GM21360 (cell line): ENCODE results near the gene BRINP1.

Source experiments
- ATAC-seq: cut with Tn5 transposase; IDR thresholded peaks from one replicate; pipeline ENCODE4 v1.9.1; 2021; ENCODE audit warnings: mild to moderate bottlenecking, moderate library complexity; ENCODE audit not compliant: unreplicated experiment

Gene BRINP1

DNA sequence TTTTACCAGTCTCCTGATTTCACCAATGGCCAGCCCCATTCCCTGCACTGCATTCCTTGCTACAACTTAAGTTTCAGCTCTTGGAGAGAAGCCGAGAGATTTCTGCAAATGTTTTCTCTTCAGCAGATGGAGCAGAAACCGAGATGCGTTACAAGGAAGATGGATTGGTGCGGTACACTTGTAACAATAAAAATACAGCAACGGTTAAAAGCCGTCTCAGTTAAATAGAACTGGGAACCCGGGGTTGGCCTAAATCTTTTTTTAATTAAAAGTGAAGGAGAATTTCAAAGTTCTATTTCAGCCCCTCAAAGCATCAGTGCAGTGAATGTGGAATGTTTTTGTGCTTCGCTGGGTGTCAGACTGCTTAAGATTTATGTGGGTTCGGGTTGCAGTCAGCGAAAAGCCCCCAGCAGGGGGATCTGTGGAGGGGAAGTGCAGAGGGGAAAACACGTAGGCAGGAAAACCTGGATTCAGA, 19.8 kb downstream of the BRINP1 start:
- ATAC-seq: no peak

DNA sequence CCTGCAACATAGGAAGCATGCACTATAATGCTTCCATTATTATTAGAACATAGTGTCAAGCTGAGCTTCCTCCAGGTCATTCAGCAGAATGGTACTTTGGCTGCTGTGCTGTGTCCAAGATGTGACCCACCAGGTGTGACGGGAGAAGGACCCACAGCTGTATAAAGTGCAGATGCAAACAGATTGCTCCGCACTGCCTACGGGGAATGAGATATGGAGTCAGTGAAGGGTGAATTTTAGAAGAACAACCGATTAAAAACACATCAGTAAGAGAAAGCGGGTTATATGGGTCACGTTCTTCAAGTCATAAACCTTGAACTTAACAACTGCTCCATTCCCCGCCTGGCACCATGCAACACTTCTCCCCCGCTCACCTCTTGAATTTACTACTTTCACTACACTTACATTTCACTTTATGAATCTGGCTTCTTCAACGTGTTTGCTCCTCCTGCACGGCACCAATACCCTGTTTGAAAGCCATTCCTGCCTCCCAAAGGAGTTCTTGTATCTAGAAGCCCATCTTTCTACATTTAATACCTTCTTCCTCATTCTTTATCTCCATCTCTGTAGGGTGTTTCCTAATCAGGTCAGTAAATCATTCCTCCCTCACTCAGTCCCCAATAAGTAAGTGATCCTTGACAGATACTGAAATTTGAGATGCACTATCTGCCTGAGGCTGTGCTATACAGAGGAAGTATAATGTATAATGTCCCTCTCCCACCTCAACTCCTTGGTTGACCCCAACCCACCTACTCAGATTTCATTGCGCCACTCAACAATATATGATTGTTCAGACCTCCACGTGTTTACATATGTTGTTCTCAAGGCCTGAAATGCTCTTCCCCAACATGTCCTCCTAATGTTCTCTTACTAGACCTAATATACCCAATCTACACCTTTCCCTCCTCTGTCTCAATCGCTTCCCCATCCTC, 25.9 kb downstream of the BRINP1 start:
- ATAC-seq: no peak

DNA sequence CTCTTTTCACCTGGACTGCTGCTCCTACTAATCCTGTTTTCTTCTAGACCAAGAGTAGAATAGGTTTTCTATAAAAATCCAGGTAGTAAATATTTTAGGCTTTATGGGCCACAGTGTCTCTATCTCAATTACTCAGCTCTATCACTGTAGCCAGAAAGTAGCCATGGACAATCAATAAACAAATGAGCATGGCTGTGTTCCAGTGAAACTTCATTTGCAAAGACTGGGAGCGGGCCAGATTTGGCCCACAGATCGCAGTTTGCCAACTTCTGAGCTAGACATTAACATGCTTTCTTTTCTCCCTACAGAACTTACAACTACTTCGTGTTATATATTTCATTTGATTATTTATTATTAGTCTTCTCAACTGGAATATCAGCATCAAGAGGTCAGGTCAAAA, 30.2 kb downstream of the BRINP1 start:
- no peak for ATAC-seq

DNA sequence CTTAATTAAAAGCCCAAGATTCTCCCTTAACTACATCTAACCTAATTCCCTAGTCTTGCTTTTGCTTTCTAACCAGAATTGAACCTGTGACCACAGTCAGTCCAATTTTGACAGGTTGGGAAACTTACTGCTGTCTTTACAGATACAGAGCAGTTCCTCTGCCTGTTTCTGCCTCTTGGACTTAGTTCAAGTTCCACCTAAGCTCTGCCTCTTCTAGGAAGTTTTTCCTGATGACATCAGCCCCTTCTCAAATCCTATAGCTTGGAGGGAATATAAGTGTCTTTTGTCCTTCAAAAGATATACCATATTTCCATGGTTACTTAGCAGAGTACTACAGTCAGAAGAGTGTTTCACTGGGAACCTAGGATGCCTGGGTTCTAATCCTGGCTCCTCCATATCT, 31.7 kb downstream of the BRINP1 start:
- ATAC-seq: no peak

DNA sequence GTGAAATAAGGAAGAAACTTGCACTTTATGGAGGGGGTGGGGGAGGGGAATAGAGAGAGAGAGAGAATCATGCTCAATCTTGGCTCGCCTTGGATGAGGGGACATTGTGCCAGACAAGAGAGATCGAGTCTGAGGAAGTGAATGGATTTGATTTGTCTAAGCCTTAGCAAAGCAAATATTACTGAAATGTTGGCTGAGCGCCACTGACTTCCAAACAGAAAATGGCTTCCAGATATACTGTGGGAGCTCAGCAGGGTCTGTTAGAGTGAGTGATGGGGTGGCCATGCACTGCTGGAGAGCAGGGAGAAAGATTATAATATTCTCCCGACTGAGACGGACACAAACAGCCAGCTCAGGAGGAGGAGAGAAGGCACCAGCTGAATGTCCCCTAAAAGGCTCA, 34.5 kb downstream of the BRINP1 start:
- ATAC-seq: no peak

DNA sequence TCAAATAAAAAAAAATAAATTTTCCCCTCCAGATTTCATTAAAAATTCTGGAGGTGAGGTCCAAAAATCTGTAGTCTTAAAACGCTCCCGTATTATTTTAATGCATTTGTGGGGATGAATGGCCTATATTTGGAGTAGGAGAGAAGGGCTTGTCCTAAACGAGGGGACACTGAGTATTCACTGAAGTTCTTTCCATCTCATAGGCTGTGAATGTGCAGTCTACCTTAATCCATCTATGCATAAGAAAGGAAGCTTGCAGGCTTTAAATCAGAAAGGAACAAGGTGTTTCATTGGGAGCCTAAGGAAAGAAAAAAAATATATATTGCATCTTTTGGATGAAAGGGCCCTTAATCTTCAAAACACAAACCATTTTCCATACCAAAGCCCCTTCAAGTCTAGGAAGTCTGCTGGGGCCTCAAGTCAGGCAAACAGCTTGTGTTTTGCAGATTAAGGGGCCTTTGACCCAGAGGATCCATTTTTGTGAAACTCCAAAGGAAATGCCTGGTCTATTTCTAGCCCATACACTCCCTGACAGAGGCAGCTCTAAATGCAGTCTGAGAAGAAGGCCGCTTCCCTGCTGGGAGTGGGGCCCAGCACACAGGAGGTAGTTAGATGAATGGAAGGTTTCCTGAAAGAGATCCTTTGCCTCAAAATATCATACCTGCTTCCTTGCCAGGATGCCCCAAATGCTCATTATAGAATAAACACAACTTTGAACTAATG, 35.6 kb downstream of the BRINP1 start:
- no peak for ATAC-seq

DNA sequence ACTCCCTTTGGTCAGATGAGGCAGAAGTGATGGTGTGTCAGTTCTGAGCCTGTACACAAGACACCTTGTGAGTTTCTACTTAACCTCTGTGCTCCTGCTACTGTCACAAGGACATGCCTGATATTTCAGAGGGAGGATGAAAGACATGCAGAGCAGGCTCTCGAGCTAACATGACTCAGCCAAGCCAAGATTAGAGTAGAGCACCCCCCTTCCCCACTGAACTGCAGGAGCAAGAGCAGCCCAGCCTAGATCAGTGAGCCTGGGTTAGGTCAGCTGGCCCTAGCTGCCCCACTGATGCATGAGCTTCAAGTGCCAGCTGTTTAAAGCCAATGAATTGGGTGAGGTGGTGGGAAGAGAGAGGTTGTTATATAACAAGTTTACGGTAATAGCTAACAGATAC, 36.7 kb downstream of the BRINP1 start:
- no peak for ATAC-seq

DNA sequence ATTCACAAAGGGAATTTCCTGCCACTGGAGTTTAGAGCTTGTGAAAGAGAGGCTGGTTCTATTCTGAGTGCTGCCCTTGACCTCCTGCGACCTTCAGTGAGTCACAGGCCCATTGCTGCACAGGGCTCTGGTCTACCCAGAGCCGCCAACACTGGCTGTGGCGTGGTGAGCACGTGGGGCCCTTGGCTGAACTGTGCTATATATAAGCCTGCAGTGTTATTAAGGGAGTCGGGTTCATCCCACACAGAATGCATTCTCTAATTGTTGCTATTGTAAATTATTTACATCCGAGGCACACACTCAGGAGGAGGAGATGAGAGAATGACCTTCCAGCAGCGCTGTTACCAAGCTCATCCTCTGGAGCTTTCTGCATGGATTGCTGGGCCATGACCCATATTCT, 47.1 kb downstream of the BRINP1 start:
- ATAC-seq: no peak

DNA sequence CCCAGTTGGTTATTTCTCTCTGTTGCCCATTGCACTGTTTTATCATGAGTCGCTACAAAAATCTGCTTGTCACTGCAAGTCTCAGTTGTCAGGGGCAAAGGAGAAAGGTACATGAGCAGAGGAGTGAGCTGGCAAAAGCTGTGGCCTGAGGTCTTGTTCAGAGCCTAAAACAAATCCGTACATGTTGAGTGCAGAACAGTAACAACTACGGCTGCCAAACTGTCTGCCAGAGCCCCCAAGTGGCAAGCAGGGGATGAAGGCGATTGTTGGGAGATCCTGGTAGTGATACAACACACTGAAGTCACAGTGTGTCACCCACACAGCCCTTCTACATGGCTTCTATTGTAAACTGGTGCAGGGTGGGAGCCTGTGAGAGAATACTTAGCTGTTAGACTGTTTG, 50.9 kb downstream of the BRINP1 start:
- ATAC-seq: no peak

DNA sequence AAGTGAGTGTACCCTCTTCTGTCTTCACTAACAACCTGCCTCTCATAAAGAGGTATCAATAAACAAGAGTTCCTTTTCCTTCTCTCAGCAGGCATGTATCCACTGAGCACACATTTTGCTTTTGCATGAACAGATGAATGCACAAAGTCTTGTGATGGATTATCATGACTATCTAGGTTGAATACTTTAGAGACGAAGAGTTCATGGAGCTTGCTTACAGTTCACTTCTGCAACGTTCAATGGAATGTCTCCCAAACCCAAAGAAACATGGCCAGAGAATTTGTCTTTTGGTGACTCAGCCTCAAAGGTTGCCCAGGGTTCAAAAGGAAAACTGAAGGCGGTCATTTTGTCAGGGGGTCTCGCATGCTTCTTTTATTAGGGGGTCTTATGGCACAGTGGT, 55.4 kb downstream of the BRINP1 start:
- no peak for ATAC-seq

DNA sequence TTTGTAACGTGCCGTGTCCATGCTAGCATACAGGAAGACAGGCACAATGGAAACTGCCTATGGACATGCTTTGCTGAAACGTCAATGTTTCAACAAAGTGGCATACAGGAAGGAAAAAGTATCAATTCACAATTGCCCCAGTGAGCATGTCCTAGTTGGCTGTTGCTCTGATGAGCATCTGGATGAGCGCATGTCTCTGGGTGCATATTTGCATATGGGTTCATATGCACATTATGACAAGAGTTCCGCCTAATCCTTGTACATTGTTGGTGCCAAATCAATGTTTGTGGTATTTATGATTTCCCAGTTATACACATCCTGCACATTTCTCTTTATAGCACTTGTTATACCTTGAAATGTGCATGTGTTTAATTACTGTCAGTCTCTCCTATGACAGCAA, 58.5 kb downstream of the BRINP1 start:
- no peak for ATAC-seq

DNA sequence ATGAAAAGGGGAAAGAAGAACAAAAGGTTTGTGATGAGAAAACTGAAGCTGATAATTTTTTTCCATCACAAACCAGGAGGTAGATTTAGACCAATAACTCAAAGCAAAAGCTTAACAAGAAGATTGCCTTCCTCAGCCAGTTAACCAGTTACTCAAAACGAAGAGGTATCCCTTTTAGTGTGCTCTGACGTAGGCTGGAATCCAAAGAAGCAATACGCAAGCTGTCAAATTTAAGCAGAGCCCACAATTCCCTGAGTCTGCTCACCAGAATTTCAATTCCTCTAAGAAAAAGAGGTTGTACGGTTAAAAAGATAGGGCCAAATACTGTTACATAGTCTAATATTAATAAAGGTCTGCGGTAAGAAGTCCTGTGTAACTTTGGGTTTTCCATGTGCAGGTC, 61.8 kb downstream of the BRINP1 start:
- ATAC-seq: no peak

DNA sequence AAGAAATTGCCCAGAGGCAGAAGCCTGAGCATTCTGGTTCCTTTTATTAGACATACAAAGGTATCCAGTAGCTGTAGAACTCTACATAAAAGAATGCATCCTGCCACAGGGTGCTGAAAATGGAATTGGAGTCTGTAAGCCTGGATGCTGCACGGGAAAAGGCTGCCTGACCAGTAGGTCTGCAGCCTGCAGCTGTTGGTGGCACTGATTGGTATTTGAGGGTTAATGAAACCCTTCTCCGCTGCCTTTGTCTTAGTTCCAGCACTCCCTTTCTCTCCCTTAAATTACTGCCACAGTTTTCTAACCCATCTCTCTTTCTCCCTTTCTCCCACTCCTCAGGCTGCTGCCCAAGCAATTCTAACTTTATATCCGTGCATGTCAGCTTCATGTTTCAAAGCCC, 64.7 kb downstream of the BRINP1 start:
- ATAC-seq: no peak

DNA sequence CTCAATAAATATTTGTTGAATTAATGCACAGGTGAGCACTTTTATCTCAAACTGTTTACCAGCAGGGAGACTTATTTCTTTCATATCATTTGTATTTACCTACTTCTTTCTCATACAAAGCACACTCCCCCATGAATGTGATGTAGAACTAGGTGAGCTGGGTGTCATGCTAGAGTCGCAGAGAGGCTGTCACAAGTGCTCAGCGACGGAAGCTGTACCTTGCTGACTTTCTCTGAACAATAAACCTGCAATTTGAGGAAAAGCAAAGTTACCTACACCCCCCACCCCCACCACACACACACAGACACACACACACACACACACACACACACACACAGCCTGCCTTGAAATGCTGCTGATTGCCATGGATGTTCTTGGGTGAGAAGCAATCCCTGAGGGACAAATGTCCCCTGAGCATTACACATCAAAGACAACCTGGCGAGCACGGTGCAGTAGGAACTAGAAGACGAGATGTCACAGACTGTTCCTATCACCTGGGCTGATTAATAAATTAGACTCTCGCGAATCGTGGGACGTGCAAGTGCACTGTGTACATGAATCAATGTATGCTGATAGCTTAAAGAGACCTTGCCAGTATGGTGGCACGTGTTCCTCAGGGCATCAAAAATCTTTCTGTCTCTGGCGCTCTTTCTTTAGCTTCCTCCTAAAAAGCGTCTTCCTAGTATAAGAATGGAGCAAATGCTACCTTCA, 66.1 kb downstream of the BRINP1 start:
- ATAC-seq: no peak

DNA sequence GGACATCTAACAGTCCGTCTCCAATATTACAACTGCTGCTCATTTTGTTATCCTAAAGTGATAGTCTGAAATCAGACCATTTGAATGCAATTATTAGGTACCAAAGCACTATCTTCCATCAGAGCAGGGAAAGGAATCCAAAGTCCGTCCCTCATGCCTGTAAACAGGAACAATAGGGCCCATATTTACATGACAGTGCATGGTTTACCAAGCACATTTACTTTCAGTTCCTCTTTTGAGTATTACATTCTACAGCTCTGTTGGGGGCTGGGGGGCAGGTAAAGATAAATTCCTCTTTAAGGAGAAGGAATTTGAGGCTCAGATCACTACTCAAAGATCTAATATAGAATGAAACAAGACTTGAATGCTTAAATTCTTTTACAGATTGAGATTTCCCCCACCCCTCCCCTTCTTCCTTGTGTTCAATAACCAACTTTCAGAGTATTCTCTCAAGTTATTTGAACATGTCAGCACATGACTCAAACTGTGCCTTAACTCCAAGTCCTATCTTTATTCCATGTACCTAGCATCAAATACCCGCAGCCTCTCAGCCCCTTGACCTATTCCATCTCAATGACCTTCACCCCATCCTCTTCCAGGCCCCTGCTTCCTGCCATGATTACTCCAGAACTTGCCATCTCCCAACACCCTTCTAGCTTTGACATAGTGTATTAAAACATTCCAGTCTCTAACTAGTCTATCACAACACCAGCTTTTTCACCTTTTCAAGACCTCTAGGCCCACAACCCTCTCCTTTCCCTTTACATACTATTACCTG, 71.0 kb downstream of the BRINP1 start:
- peak; percentile 98 for ATAC-seq

DNA sequence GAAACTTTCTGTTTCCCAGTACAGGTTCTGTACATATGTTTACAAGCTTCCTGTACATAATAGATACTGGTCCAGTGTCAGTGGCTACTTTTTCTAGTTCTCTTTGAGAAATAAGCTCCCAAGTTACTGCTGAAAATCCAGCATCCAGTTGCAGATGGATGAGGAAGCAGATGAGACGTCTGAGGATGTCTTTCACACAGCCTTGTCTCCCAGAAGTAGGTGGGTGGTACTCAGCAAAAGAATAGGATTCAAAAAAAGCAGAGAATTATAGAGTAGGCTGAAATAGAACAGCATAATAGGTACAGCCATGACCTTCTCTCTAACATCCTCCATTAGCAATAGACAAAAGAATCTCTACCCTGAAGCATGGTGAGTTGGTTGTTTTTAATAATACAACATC, 77.7 kb downstream of the BRINP1 start:
- ATAC-seq: no peak

DNA sequence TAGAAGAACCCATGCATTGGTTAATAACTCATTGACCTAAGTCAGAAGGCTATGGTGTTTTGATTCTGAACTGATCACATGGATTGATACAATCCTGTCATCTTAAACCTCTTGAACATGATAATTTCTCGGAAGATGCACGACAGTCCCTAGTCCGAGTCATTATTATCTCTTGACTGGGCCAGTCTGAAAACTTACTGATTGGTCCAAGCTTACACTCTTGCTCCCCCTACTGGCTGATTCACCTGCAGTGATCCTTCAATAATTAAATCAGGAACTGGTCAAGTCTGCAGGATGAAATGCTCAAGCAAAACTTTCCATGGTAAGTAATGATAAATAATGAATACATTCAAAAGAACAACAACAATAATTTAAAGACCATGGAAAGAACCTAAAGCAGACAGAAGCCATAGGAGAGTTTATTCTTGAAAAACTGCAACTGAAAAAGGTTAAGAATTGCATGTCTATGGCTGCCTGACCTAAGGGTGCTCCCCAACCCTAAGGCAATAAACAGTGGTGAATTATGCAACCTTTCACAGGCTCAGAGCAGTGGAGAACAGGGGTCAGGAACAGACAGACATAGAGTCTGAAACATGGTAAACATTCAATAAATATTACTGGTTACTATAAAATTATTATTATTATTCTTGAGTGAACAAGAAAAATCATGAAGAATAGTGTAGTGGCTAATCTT, 79.3 kb downstream of the BRINP1 start:
- peak; percentile 93 for ATAC-seq

DNA sequence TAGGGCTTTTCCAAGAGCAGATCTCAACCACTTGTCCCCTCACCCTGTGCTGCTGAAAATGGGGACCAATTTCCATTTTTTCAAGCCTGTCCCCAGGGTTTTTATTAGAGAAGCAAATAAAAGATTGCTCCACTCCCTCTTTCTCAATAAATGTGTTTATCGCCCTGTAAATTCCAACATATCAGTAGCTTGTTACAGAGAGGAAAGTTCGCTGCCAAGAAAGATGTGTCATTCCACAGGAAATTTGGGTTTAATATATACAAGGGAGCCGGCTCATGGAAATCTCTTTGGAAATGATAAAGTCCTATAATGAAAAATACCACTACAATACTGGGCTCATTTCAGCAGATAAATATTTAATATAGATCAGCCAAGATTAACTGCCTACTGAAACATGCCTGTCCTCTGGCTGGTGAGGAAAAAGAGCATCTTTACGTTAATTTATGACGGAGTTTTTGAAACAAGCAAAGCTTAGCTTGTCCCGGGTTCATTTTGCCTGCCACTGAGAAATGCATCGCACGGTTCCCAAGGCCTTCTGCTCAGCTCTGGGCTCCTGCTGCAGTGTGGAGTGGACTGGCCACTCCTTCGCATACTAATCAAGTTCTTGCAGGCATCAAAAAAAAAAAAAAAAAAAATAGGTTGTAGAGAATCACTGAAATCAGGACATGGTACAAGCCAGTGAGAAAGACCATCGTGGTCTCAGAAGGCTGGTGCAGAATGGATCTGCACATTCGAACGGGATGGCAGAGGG, 84.5 kb downstream of the BRINP1 start:
- ATAC-seq: no peak

DNA sequence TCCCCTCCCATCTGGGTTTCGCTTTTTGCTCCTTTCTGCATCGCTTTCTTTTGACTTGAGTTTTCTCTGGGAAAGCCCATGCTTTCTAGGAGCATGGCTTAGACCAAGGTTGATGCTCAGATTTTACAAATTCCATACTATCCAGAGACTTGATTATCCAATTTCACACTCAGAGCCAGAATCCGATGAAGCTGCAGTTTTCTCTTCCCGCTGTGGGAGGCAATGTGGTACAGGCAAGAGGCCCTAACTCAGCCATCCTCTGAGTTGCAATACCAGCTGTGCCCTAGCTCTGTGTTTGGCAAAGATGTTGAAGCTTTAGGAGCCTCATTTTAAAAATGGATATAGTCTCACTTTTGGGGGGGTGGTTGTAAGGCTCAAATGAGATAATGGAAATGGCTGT, 85.1 kb downstream of the BRINP1 start:
- no peak for ATAC-seq
